HCT116 (cell line): ENCODE data around the gene ANO10.
A peak's percentile ranks its signal among the peaks of the same experiment; 100 is the strongest.

Experiments
- CEBPB ChIP-seq: IDR thresholded peaks from 2 replicates; pipeline ENCODE4 v1.6.1; 2012; ENCODE audit warnings: low read depth
- CTCF ChIP-seq, 3 experiments: fragments of 200-600 bp in 1 of 3; sonication (generic) in 1 of 3; IDR thresholded peaks in 2 of 3; conservative IDR thresholded peaks in 1 of 3; 2 replicates each; pipeline ENCODE4 v1.5.1; 2012 to 2017; ENCODE audit warnings: low read depth in 2 of 3, low read length in 2 of 3, antibody characterized with exemption in 1 of 3, borderline replicate concordance in 1 of 3, control low read depth in 1 of 3, mild to moderate bottlenecking in 1 of 3, mixed read lengths in 1 of 3, mixed run types in 1 of 3, moderate library complexity in 1 of 3; ENCODE audit not compliant: insufficient read depth in 1 of 3
- SIN3A ChIP-seq: IDR thresholded peaks from 2 replicates; pipeline ENCODE4 v1.6.1; 2012; ENCODE audit warnings: low read depth
- TCF7L2 ChIP-seq: IDR thresholded peaks from 2 replicates; pipeline ENCODE4 v1.7.0; 2011; ENCODE audit warnings: borderline replicate concordance, inconsistent platforms; ENCODE audit not compliant: insufficient read depth, insufficient read length; ENCODE audit errors: extremely low read depth

DNA sequence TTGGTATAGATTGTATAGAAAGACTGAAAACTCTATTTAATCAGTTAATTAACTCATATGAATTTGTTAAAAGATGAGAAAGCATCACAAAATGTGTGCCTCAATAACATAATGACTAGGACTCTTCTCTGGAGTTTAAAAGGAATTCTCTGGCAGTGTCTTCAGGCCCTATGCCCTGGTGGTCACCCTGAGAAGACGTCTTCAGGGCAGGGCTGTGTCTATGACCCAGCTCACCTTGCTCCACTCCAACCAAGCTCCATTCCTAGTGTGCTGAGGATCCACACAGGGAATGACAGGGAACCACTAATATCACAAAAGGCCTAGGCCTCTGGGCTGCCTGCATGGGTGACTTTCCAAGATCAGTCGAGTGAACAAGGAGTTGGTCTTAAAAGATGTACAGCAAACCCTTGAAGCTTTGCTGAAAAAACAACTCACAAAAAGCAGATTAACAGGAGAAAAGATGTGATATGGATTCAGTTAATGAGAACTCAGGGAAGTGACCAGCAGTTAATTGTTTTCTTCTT is 178.9 kb downstream of the ANO10 start:
- TF ChIP-seq CTCF (IDR thresholded peaks at IDR 0.05 in 2 of 3, conservative IDR thresholded peaks at IDR 0.05 in 1 of 3; ENCODE audit: borderline replicate concordance in 1 of 3, insufficient read depth in 1 of 3, low read depth in 2 of 3, low read length in 2 of 3) = peak in 2 of 3 experiments; percentile 13 to 29; a peak in 2 of 6 replicates
- no peak for TF ChIP-seq TCF7L2
- no peak for TF ChIP-seq CEBPB
- TF ChIP-seq SIN3A = no peak
